H1 (cell line): Measurements from ENCODE around the gene ZNF546.

Experiments used
- CBX5 ChIP-seq: fragments of 300-800, 300-1000 bp; sonication (generic); IDR thresholded peaks from 2 replicates; pipeline ENCODE4 v1.7.1; 2016; ENCODE audit warnings: antibody characterized with exemption, low read length, low read depth
- CHD2 ChIP-seq: IDR thresholded peaks from 2 replicates; pipeline ENCODE4 v1.6.1; 2012; ENCODE audit warnings: low read length, improper control_type of control experiment
- EP300 ChIP-seq, 2 experiments: IDR thresholded peaks; 1 replicate in 1 of 2; 2 replicates in 1 of 2; pipeline ENCODE4 v1.6.1; 2011 to 2012; ENCODE audit warnings: low read depth in 2 of 2, low read length in 2 of 2, mild to moderate bottlenecking in 2 of 2, borderline replicate concordance in 1 of 2, inconsistent platforms in 1 of 2, moderate library complexity in 1 of 2
- EZH2 ChIP-seq: fragments of 200-600 bp; sonication (generic); IDR thresholded peaks from 2 replicates; pipeline ENCODE4 v1.7.1; 2012; ENCODE audit warnings: low read depth, mild to moderate bottlenecking, moderate library complexity, low read length, inconsistent platforms; ENCODE audit not compliant: severe bottlenecking
- NANOG ChIP-seq: IDR thresholded peaks from 2 replicates; pipeline ENCODE4 v1.6.1; 2011; ENCODE audit warnings: low read length, low read depth, mild to moderate bottlenecking, inconsistent platforms; ENCODE audit not compliant: insufficient read depth, poor library complexity, severe bottlenecking
- POLR2A ChIP-seq, 2 experiments: IDR thresholded peaks; 1 replicate in 1 of 2; 2 replicates in 1 of 2; pipeline ENCODE4 v1.6.1; 2011; ENCODE audit warnings: low read depth in 2 of 2, low read length in 2 of 2, mild to moderate bottlenecking in 2 of 2; ENCODE audit errors: control extremely low read depth in 1 of 2
- POLR2AphosphoS5 ChIP-seq: IDR thresholded peaks from 2 replicates; pipeline ENCODE4 v1.6.1; 2011; ENCODE audit warnings: low read depth, low read length
- RNF2 ChIP-seq: fragments of 200-900, 300-1000 bp; sonication (generic); IDR thresholded peaks from 2 replicates; pipeline ENCODE4 v1.7.1; 2016; ENCODE audit warnings: borderline replicate concordance, low read depth, mild to moderate bottlenecking, antibody characterized with exemption, low read length; ENCODE audit not compliant: poor library complexity, severe bottlenecking; ENCODE audit errors: missing control alignments
- SIRT6 ChIP-seq: IDR thresholded peaks from one replicate; pipeline ENCODE4 v1.7.1; 2012; ENCODE audit warnings: low read length, inconsistent platforms
- SP1 ChIP-seq: IDR thresholded peaks from 2 replicates; pipeline ENCODE4 v1.6.1; 2011; ENCODE audit warnings: low read depth, low read length
- TAF7 ChIP-seq: optimal IDR thresholded peaks from 2 replicates; pipeline ENCODE3; 2011; ENCODE audit warnings: low read depth, mild to moderate bottlenecking, inconsistent platforms, low read length, moderate library complexity, borderline replicate concordance
- TF ChIP-seq, protein P1 (sequence below), 3 experiments: IDR thresholded peaks; 1 replicate in 2 of 3; 2 replicates in 1 of 3; pipeline versions ENCODE4 v1.5.1 to v1.6.1; 2011; ENCODE audit warnings: low read length in 3 of 3, mild to moderate bottlenecking in 3 of 3, inconsistent platforms in 2 of 3, low read depth in 1 of 3, moderate library complexity in 1 of 3; ENCODE audit not compliant: insufficient read depth in 1 of 3; ENCODE audit errors: control extremely low read depth in 1 of 3

DNA sequence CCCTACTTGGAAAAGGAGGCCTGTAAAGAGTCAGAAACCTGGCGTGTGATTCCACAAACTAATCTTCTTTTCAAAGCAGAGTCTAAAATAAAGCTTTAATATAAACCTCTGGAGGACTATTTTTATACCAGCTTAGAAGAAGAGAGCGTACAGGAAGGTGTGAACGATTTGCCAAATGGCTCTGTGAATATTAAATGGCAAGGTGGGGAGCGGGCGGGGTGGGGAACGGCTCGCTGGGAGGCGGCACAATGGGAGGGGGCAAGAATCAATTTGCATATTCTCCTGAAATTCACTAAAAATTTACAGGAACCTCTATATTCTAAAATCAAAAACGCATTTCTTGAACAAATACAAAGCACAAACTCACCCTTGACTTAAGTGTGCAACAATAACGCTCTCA, 58.2 kb downstream of the ZNF546 start:
- no peak for TF ChIP-seq CHD2
- TF ChIP-seq, protein P1, sequence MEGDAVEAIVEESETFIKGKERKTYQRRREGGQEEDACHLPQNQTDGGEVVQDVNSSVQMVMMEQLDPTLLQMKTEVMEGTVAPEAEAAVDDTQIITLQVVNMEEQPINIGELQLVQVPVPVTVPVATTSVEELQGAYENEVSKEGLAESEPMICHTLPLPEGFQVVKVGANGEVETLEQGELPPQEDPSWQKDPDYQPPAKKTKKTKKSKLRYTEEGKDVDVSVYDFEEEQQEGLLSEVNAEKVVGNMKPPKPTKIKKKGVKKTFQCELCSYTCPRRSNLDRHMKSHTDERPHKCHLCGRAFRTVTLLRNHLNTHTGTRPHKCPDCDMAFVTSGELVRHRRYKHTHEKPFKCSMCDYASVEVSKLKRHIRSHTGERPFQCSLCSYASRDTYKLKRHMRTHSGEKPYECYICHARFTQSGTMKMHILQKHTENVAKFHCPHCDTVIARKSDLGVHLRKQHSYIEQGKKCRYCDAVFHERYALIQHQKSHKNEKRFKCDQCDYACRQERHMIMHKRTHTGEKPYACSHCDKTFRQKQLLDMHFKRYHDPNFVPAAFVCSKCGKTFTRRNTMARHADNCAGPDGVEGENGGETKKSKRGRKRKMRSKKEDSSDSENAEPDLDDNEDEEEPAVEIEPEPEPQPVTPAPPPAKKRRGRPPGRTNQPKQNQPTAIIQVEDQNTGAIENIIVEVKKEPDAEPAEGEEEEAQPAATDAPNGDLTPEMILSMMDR (IDR thresholded peaks at IDR 0.05; ENCODE audit: control extremely low read depth in 1 of 3, insufficient read depth in 1 of 3, low read depth in 1 of 3, low read length in 3 of 3), result no peak
- TF ChIP-seq POLR2A (IDR thresholded peaks at IDR 0.05; ENCODE audit: control extremely low read depth in 1 of 2, low read depth in 2 of 2, low read length in 2 of 2), result no peak
- TF ChIP-seq CBX5, result no peak
- TF ChIP-seq POLR2AphosphoS5, result no peak
- TF ChIP-seq NANOG, result no peak
- TF ChIP-seq EP300 (IDR thresholded peaks at IDR 0.05; ENCODE audit: borderline replicate concordance in 1 of 2, low read depth in 2 of 2, low read length in 2 of 2), result no peak
- TF ChIP-seq RNF2, result no peak
- no peak for TF ChIP-seq SIRT6
- TF ChIP-seq TAF7, result no peak
- TF ChIP-seq EZH2, result no peak
- no peak for TF ChIP-seq SP1
